ENCODE measurements around the gene CRACDL. TPM values are rescaled to one million over a fixed set of nuclear protein-coding genes. Genes with fewer than 3 reads are reported as not detected.

CRACDL gene
- total RNA-seq, 1 donor from 2014 or later, result 0.12 TPM

DNA sequence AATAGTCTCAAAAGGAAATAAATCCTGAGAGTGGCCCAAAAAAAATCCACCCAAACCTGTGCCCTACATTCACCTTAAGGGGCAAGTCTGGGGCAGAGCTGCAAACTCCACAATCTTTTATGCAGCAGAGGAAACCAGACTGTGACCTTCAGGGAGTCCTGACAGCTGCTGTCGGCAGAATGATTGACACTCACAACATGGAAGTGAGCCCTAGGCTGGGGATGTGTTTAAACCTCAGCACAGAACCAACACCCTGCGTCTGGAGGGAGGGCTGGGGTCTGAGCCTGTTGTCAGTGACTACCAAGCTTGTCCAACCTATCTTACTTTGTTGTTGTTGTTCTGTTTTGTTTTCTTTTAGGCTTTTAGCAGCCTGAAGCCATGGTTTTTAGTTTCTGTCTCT, 39.6 kb downstream of the CRACDL start:
- H3K27ac Mint-ChIP-seq, result no peak overlapping the region
- intact Hi-C loops (cut with micrococcal nuclease), result no loop called here
- H3K4me3 Mint-ChIP-seq, result no peak overlapping the region
- no peaks in the 10 kb centered on the region for H3K9me3 Mint-ChIP-seq
- H3K27me3 Mint-ChIP-seq, result peaks cover 13% of the 10 kb centered on the region
- H3K36me3 Mint-ChIP-seq (ENCODE audit: low read depth), result no peaks in the 10 kb centered on the region
- no peak for DNase-seq
- H3K4me1 Mint-ChIP-seq, result no peaks in the 10 kb centered on the region

DNA sequence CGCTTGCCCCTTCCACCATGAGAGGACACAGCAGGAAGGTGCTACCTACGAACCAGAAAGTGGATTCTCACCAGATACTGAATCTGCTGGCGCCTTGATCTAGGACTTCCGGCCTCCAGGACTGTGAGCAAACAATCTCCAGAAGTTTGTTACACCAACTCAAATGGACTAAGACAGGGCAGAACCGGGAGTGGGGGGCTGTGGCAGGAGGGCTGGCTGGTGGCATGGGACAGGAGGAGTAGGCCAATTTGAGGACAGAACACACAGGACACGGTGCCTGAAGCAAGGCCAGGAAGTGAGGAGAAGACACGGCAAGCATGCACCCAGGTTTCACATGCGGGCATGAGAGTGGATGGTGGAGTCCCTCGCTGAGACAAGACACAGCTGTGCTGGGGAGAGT, 40.1 kb downstream of the CRACDL start:
- intact Hi-C loops (cut with micrococcal nuclease), result no loop called here
- H3K4me1 Mint-ChIP-seq, result no peaks in the 10 kb centered on the region
- H3K36me3 Mint-ChIP-seq (ENCODE audit: low read depth), result no peaks in the 10 kb centered on the region
- no peaks in the 10 kb centered on the region for H3K9me3 Mint-ChIP-seq
- no peak for DNase-seq
- no peak overlapping the region for H3K4me3 Mint-ChIP-seq
- peaks cover 13% of the 10 kb centered on the region for H3K27me3 Mint-ChIP-seq
- H3K27ac Mint-ChIP-seq, result no peak overlapping the region

DNA sequence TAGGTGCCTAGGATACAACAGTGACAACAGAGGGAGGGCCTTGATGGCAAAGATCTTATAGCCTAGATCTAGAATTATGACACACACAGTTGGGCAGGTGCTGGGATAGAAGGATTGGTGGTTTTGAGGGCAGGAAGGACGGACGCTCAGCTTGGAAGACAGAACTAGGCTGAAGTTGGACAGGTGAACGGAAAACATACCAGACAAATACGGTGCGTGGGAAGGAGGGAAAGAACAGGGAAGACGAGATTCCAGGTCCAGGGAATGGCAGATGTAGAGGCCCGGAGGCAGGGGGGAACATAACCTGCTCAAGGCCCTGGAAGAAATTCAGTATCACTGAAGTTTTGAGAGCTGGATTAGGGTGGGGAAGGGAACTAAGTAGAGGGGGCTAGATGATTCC, 40.8 kb downstream of the CRACDL start:
- intact Hi-C loops (cut with micrococcal nuclease), result no loop called here
- Mint-ChIP-seq H3K27me3 (peaks cover 14% of the 10 kb centered on the region), H3K4me3 (no peak overlapping the region), H3K27ac (no peak overlapping the region), H3K9me3 (no peaks in the 10 kb centered on the region), H3K4me1 (no peaks in the 10 kb centered on the region), H3K36me3 (ENCODE audit: low read depth) (no peaks in the 10 kb centered on the region)
- DNase-seq, result no peak

GRCh38 chr2:98894331-98895000, 41.6 kb downstream of the CRACDL start:
- DNase-seq, result no peak
- Mint-ChIP-seq H3K4me1 (no peaks in the 10 kb centered on the region), H3K36me3 (ENCODE audit: low read depth) (no peaks in the 10 kb centered on the region), H3K27me3 (peaks cover 18% of the 10 kb centered on the region), H3K27ac (no peak overlapping the region), H3K9me3 (no peaks in the 10 kb centered on the region), H3K4me3 (no peak overlapping the region)
- intact Hi-C loops (cut with micrococcal nuclease), result no loop called here

- H3K4me1 Mint-ChIP-seq, result no peaks in the 10 kb centered on the region
- DNase-seq, result no peak
- H3K4me3 Mint-ChIP-seq, result no peak overlapping the region
- intact Hi-C loops (cut with micrococcal nuclease), result no loop called here
- no peaks in the 10 kb centered on the region for H3K9me3 Mint-ChIP-seq
- peaks cover 24% of the 10 kb centered on the region for H3K27me3 Mint-ChIP-seq
- H3K27ac Mint-ChIP-seq, result no peak overlapping the region
- H3K36me3 Mint-ChIP-seq (ENCODE audit: low read depth), result no peaks in the 10 kb centered on the region
Measured at GRCh38 chr2:98893911-98894321, 42.1 kb downstream of the CRACDL start.

DNA sequence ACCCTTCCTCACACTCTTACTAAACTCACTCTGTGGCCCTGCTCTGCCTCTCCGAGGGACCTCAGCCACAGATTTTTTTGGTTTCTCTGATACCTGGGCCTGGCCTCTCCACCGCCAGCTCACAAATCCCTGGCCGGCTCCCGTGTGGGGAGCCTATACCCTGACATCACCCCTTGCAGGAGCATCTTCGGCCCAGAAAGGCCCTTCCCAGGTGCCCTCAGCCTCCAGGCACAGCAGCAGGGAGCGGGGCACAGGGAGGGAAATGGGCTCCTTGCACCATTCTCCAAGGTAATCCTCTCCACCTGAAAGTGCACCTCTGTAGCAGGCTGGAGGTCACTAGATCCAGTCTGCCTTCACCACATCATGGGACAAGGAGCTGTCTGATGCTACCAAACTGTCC, 43.2 kb downstream of the CRACDL start:
- Mint-ChIP-seq H3K4me3 (no peak overlapping the region), H3K4me1 (no peaks in the 10 kb centered on the region), H3K9me3 (no peaks in the 10 kb centered on the region), H3K27ac (no peak overlapping the region), H3K36me3 (ENCODE audit: low read depth) (no peaks in the 10 kb centered on the region), H3K27me3 (peaks cover 27% of the 10 kb centered on the region)
- intact Hi-C loops (cut with micrococcal nuclease), result no loop called here
- DNase-seq, result no peak

- peaks cover 28% of the 10 kb centered on the region for H3K27me3 Mint-ChIP-seq
- H3K9me3 Mint-ChIP-seq, result peaks cover 4% of the 10 kb centered on the region
- intact Hi-C loops (cut with micrococcal nuclease), result no loop called here
- no peaks in the 10 kb centered on the region for H3K36me3 Mint-ChIP-seq (ENCODE audit: low read depth)
- no peak for DNase-seq
- H3K4me3 Mint-ChIP-seq, result no peak overlapping the region
- no peak overlapping the region for H3K27ac Mint-ChIP-seq
- no peaks in the 10 kb centered on the region for H3K4me1 Mint-ChIP-seq
Measured at GRCh38 chr2:98891591-98891990, 44.4 kb downstream of the CRACDL start.

- Mint-ChIP-seq H3K27ac (no peak overlapping the region), H3K36me3 (ENCODE audit: low read depth) (no peaks in the 10 kb centered on the region), H3K9me3 (peaks cover 21% of the 10 kb centered on the region), H3K4me3 (no peak overlapping the region), H3K4me1 (no peaks in the 10 kb centered on the region), H3K27me3 (peaks cover 22% of the 10 kb centered on the region)
- DNase-seq, result no peak
- intact Hi-C loops (cut with micrococcal nuclease), result no loop called here
Measured at GRCh38 chr2:98886066-98886554, 49.9 kb downstream of the CRACDL start.

DNA sequence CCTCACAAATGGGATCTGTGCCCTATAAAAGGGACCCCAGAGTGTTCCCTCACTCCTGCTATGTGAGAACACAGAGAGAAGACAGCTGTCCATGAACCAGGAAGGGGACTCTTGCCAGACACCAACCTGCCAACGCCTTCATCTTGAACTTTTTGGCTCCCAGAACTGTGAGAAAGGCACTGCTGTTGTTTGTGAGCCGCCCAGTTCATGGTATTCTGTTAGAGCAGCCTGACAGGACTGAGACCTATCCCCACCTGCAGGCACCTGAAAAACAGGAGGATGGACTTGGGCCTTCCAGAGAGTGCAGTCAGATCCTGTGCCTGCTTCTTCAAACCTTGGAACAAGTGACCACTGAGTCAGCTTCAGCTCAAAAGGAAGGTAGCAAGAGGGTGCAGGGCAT, 51.4 kb downstream of the CRACDL start:
- no peaks in the 10 kb centered on the region for H3K4me1 Mint-ChIP-seq
- H3K36me3 Mint-ChIP-seq (ENCODE audit: low read depth), result no peaks in the 10 kb centered on the region
- H3K27ac Mint-ChIP-seq, result no peak overlapping the region
- no peak overlapping the region for H3K4me3 Mint-ChIP-seq
- peaks cover 18% of the 10 kb centered on the region for H3K27me3 Mint-ChIP-seq
- intact Hi-C loops (cut with micrococcal nuclease), result no loop called here
- no peak for DNase-seq
- peaks cover 21% of the 10 kb centered on the region for H3K9me3 Mint-ChIP-seq

GRCh38 chr2:98883780-98884211, 52.2 kb downstream of the CRACDL start:
- Mint-ChIP-seq H3K36me3 (ENCODE audit: low read depth) (no peaks in the 10 kb centered on the region), H3K27me3 (peaks cover 10% of the 10 kb centered on the region), H3K4me3 (no peak overlapping the region)

GRCh38 chr2:98882971-98883779, 52.9 kb downstream of the CRACDL start:
- intact Hi-C loops (cut with micrococcal nuclease), result no loop called here
- Mint-ChIP-seq H3K27me3 (peaks cover 8% of the 10 kb centered on the region), H3K27ac (no peak overlapping the region), H3K36me3 (ENCODE audit: low read depth) (no peaks in the 10 kb centered on the region), H3K4me1 (no peaks in the 10 kb centered on the region), H3K4me3 (no peak overlapping the region), H3K9me3 (peaks cover 21% of the 10 kb centered on the region)
- no peak for DNase-seq

More at GRCh38 chr2:98883780-98884211, 52.2 kb downstream of the CRACDL start:
- peaks cover 21% of the 10 kb centered on the region for H3K9me3 Mint-ChIP-seq
- no peaks in the 10 kb centered on the region for H3K4me1 Mint-ChIP-seq
- no peak for DNase-seq
- intact Hi-C loops (cut with micrococcal nuclease), result no loop called here
- no peak overlapping the region for H3K27ac Mint-ChIP-seq

GRCh38 chr2:98882368-98882767, 53.7 kb downstream of the CRACDL start:
- peaks cover 18% of the 10 kb centered on the region for H3K9me3 Mint-ChIP-seq
- no peak overlapping the region for H3K27ac Mint-ChIP-seq
- H3K4me3 Mint-ChIP-seq, result no peak overlapping the region
- no peaks in the 10 kb centered on the region for H3K36me3 Mint-ChIP-seq (ENCODE audit: low read depth)
- no peak for DNase-seq
- H3K4me1 Mint-ChIP-seq, result no peaks in the 10 kb centered on the region
- H3K27me3 Mint-ChIP-seq, result peaks cover 6% of the 10 kb centered on the region
- intact Hi-C loops (cut with micrococcal nuclease), result no loop called here

DNA sequence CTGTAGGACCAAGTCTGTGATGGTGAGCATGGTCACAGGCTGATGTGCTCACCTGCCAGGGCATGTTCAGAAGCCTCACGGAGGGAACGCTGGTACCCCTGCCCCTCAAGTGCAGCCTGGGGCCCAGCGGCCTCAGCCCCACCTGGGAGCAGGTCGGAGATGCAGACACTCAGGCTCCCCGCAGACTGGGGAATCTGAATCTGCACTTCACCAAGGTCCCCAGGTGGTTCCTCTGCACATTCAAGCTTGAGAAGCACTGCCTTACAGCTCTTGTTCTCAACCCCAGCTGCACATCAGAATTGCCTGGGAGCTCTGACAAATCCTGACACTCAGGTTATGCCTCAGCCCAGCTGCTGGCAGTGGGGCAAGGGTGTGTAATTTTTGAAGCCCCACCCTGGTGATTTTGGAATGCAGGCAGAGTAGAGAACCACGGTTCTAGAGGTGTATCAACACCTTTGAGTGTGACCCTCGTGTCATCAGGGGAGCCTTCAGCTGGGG, 54.8 kb downstream of the CRACDL start:
- H3K9me3 Mint-ChIP-seq, result peaks cover 12% of the 10 kb centered on the region
- no peaks in the 10 kb centered on the region for H3K4me1 Mint-ChIP-seq
- no peaks in the 10 kb centered on the region for H3K36me3 Mint-ChIP-seq (ENCODE audit: low read depth)
- DNase-seq, result no peak
- H3K27me3 Mint-ChIP-seq, result peaks cover 4% of the 10 kb centered on the region
- no peak overlapping the region for H3K27ac Mint-ChIP-seq
- intact Hi-C loops (cut with micrococcal nuclease), result no loop called here
- H3K4me3 Mint-ChIP-seq, result no peak overlapping the region
